Measurements from ENCODE around the gene REPS1. TPM values are rescaled to one million over a fixed set of nuclear protein-coding genes. Genes with fewer than 3 reads are reported as not detected.

REPS1 gene
- total RNA-seq, 4 donors from 2014 or later = 33.5 to 74.4 (median 48.6) TPM

DNA sequence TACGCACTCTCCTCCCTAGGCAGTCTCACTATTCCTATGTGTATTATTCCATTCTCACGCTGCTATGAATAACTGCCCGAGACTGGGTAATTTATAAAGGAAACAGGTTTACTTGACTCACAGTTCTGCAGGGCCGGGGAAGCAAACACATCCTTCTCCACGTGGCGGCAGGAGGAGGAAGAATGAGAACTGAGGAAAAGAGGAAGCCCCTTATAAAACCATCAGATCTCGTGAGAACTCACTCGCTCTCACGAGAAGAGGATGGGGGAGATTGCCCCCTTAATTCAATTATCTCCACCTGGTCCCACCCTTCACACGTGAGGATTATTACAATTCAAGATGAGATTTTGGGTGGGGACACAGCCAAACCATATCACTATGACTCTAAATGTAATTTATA lies 130.3 kb downstream of the REPS1 start:
- H3K9me3 ChIP-seq = no peaks in the 10 kb centered on the region
- no peaks in the 10 kb centered on the region for H3K4me1 ChIP-seq
- TF ChIP-seq EP300 (IDR thresholded peaks at IDR 0.05; ENCODE audit: low read depth) = no peak
- no peak for TF ChIP-seq POLR2AphosphoS5 (IDR thresholded peaks at IDR 0.05)
- TF ChIP-seq, protein P1, sequence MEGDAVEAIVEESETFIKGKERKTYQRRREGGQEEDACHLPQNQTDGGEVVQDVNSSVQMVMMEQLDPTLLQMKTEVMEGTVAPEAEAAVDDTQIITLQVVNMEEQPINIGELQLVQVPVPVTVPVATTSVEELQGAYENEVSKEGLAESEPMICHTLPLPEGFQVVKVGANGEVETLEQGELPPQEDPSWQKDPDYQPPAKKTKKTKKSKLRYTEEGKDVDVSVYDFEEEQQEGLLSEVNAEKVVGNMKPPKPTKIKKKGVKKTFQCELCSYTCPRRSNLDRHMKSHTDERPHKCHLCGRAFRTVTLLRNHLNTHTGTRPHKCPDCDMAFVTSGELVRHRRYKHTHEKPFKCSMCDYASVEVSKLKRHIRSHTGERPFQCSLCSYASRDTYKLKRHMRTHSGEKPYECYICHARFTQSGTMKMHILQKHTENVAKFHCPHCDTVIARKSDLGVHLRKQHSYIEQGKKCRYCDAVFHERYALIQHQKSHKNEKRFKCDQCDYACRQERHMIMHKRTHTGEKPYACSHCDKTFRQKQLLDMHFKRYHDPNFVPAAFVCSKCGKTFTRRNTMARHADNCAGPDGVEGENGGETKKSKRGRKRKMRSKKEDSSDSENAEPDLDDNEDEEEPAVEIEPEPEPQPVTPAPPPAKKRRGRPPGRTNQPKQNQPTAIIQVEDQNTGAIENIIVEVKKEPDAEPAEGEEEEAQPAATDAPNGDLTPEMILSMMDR (IDR thresholded peaks at IDR 0.05) = no peak
- TF ChIP-seq POLR2A (IDR thresholded peaks at IDR 0.05) = no peak
- H3K4me3 ChIP-seq = no peak overlapping the region
- H3K27me3 ChIP-seq = no peaks in the 10 kb centered on the region
- H3K27ac ChIP-seq = no peak overlapping the region
- intact Hi-C loops (cut with DNase I; ENCODE audit: low total_unique reads) = loop anchor here (1.0 kb wide), 1 partner anchor 19 kb away; no protein-coding TSS in a partner anchor
- no peaks in the 10 kb centered on the region for H3K36me3 ChIP-seq
- 77 to 78% methylated on average over 10 of the region's 10 CpGs for WGBS, 2 donors (ENCODE audit: low coverage in 1 of 2)
- DNase-seq = no peak
- in situ Hi-C loops (cut with MboI; ENCODE audit: low pct_ligation_motif_present in 1 of 4, low pct_unique_long_range_greater_than_20kb in 1 of 4, low sequenced_read_pairs in 3 of 4) = no loop called here

DNA sequence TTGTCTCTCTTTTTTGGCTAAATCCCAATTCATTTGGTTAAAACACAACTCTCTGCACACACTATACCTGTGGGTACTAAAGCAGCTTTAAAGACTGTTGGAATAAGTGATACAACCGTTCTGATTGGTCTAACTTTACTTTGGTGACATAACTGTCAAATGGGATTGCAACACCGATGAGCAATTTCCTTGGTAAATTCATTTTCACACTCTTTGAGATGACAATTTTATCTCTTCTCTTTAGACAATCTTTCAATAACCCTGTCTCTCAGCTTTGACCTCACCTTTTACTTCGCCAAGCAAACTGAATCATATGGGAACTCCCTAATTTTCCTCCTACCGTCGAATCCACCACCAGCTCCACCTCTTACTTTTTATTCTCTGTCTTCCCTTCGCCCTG lies 131.4 kb downstream of the REPS1 start:
- intact Hi-C loops (cut with DNase I; ENCODE audit: low total_unique reads) (loop anchor here (1.0 kb wide), 1 partner anchor 18 kb away; no protein-coding TSS in a partner anchor), in situ Hi-C loops (cut with MboI; ENCODE audit: low pct_ligation_motif_present in 1 of 4, low pct_unique_long_range_greater_than_20kb in 1 of 4, low sequenced_read_pairs in 3 of 4) (no loop called here)
- Histone ChIP-seq H3K4me3 (no peak overlapping the region), H3K27ac (no peak overlapping the region), H3K9me3 (no peaks in the 10 kb centered on the region), H3K27me3 (no peaks in the 10 kb centered on the region), H3K36me3 (no peaks in the 10 kb centered on the region), H3K4me1 (no peaks in the 10 kb centered on the region)
- 83 to 84% methylated on average over 5 to 6 of the region's 6 CpGs for WGBS, 2 donors (ENCODE audit: low coverage in 1 of 2)
- no peak for DNase-seq
- TF ChIP-seq POLR2AphosphoS5 (IDR thresholded peaks at IDR 0.05) (no peak), POLR2A (IDR thresholded peaks at IDR 0.05) (no peak), EP300 (IDR thresholded peaks at IDR 0.05; ENCODE audit: low read depth) (no peak)
- TF ChIP-seq, protein P1 (IDR thresholded peaks at IDR 0.05) = no peak

Other genes with a start within 250 kb of the REPS1 start
- gene CCDC28A, start 214.5 kb downstream of the REPS1 start, total RNA-seq = 10 to 100 TPM; 12.0 to 31.4 (median 19.6) TPM
- gene ECT2L, start 192.2 kb downstream of the REPS1 start, total RNA-seq = under 1 TPM in 1 of 4 donors, not detected in 3; 0.16 TPM
- gene ABRACL, start 40.5 kb upstream of the REPS1 start, total RNA-seq = 10 to 100 TPM in 3 of 4 donors, not detected in 1; 26.2 to 73.5 (median 60.2) TPM
- 10 to 100 TPM; 34.4 to 53.7 (median 45.5) TPM for gene HECA, start 146.8 kb upstream of the REPS1 start, total RNA-seq

Data from transverse colon (tissue), 4 donors.